GM19023 (cell line): Measurements from ENCODE around the gene SGPP1.
"Not testable (repeated sequence)": the region's sequence is repeated elsewhere in the genome, so short reads cannot be mapped to it uniquely, and the experiment has no call there.

Source experiments
- ATAC-seq: cut with Tn5 transposase; IDR thresholded peaks from one replicate; pipeline ENCODE4 v1.9.1; 2021; ENCODE audit warnings: mild to moderate bottlenecking, moderate library complexity; ENCODE audit not compliant: unreplicated experiment

The SGPP1 gene

GRCh38 chr14:63641473-63642228 is 86.2 kb downstream of the SGPP1 start, which contains the start of gene WDR89:
TSS of gene WDR89 (minus strand) at chr14:63641871. CDS start at chr14:63599942, 41,929 bp downstream.
- ATAC-seq: peak; percentile 86

GRCh38 chr14:63638493-63638892 is 89.4 kb downstream of the SGPP1 start:
- ATAC-seq: no peak

DNA sequence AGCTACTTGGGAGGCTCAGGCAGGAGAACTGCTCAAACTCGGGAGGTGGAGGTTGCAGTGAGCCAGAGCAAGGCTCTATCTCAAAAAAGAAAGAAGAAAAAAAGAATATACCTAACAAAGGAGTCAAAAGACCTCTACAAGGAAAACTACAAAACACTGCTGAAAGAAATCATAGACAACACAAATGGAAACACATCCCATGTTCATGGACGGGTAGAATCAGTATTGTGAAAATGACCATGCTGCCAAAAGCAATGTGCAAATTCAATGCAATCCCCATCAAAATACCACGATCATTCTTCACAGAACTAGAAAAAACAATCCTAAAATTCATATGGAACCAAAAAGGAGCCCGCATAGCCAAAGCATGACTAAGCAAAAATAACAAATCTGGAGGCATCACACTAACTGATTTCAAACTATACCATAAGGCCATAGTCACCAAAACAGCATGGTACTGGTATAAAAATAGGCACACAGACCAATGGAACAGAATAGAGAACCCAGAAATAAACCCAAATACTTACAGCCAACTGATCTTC is 91.7 kb downstream of the SGPP1 start:
- ATAC-seq: not testable (repeated sequence)
